Suppressor macrophage treated with lipopolysaccharide for 4 hours (primary cell): ENCODE results near the gene PANX3.
A peak's percentile ranks its signal among the peaks of the same experiment; 100 is the strongest.
"Not testable (repeated sequence)": the region's sequence is repeated elsewhere in the genome, so short reads cannot be mapped to it uniquely, and the experiment has no call there.

ENCODE experiments used
- DNase-seq: peaks from one replicate; pipeline ENCODE4 v3.0.0-alpha.2; 2020

Gene PANX3

GRCh38 chr11:124611064-124611463, at the start of gene PANX3:
PANX3 (plus strand) TSS chr11:124611428; CDS start chr11:124611557, 129 bp downstream.
- no peak for DNase-seq

- no peak for DNase-seq
Measured at GRCh38 chr11:124569697-124570096, 41.5 kb upstream of the PANX3 start, which contains the start of gene OR8A1. OR8A1 (plus strand) TSS chr11:124569997; CDS start chr11:124570120, 123 bp downstream.

GRCh38 chr11:124570160-124570559, 41.1 kb upstream of the PANX3 start:
- no peak for DNase-seq

DNA sequence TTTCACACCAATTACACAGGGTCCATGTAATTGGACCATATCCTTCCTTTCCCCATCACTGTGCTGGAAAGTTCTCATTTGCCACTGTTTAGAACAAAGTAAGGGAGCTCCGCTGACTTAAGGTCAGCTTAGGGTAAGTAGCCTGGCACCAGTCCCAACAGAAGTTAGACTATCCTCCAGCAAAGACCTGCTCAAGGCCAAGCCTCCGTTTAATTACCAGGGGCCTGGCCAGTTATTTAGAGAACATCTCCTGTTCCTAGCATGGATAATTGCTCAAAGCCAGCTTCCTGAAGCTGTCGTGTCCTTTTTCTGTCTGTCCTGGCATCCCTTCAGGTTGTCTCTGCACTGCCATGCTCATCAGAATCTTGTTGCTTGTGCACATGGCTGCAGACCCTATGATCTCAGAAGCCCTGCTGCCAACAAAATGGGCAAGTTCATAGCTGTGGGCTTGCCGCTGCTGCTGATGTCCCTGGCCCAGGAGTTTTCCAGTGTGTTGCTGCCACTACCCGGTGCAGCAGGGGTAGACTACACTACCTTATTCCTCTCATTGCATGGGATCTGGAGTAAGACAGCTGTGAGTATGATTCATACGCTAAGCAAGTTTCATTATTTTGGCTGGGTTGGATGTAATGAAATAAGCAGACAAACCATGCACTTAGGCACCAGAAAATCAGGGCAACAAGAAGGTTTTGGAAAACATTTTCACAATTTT, 33.4 kb upstream of the PANX3 start:
- DNase-seq = no peak

DNA sequence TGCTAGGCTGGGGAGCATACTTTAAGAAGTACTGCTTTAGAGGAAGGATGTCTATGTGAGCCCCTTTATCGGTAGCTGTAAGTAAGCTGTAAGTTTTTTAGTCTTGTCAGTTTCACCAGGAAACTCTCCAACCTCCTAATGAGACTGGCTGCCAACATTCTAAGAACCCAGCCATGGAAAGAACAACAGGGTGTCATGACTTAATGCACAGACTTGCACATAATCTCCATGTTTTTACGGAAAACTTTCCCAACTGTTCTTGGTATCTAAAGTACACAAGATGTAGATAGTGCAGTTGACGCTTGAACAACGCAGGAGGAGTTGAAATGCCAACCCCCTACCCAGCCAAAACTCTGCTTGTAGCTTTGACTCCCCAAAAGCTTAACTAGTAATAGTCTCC, 32.5 kb upstream of the PANX3 start:
- no peak for DNase-seq

DNA sequence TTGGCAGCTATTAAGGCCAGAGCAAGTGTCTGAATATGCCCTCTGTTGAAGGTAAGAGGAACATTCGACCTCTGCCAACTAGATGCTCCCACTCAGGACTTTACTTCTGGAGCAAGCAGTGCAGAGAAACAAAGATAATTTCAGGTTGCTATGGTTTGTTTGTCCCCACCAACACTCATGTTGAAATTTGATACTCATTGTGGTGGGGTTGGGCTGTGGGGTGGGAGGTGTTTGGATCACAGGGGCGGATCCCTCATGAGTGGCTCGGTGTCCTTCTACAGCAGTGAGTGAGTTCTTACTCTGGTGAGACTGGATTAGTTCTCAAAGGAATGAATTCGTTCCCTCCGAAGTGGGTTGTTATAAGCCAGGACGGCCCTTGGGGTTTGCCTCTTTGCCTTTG, 29.4 kb upstream of the PANX3 start:
- DNase-seq = no peak

GRCh38 chr11:124582565-124582964, 28.7 kb upstream of the PANX3 start:
- DNase-seq = no peak

GRCh38 chr11:124583781-124584180, 27.4 kb upstream of the PANX3 start:
- no peak for DNase-seq

DNA sequence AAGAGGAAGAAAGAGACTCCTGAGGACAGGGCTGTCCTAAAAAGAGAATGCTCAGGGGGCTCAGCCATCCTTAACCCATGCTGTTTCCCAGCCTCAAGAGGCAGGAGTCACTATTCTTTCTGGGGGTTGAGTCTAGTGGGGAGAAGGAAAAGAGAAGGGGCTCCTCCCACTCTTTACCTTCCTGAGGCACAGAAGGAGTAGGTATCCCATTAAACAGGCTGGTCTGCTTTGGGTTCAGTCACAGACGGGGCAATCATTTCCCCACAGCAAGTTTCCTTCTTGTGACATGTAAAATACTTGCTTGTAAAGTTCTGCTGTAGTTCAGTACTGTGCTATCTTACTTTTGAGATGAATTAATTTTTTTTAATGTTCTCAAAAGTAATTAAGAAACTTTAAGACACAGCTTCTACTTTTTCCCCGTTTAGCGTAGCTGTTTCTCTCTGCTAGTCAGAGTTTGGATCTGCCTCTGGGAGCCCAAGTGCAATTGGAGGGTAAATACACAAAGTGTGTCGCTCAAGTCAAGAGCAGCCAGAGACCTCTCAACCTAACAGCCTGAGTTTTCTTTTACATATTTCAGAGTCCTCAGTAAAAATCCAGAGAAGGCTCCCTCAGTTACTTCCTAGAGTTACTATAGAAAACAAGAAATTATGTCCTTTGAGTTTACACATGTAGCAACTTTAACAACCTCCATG, 26.4 kb upstream of the PANX3 start:
- no peak for DNase-seq

GRCh38 chr11:124586238-124586860, 24.9 kb upstream of the PANX3 start:
- peak; percentile 73 for DNase-seq

DNA sequence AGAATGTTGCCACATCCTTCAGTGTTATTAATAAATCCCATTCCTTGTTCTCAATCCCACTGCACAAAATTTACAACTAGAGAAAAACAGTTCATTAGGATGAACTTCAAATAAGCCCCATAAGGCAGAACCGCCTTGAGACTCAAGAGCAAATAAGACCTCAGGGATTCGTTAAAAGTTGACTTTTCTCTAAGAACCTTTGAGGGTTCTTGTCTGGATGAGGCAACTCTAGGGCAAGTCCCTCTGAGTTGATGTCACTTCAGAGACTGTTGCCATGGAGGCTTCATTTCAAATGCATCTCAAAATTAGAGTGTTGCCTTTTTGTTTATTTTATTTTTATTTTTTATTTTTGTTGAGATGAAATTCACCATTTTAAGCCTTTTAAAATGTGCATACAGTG, 19.8 kb upstream of the PANX3 start:
- DNase-seq = no peak

- DNase-seq = no peak
Measured at GRCh38 chr11:124592627-124593026, 18.6 kb upstream of the PANX3 start.

DNA sequence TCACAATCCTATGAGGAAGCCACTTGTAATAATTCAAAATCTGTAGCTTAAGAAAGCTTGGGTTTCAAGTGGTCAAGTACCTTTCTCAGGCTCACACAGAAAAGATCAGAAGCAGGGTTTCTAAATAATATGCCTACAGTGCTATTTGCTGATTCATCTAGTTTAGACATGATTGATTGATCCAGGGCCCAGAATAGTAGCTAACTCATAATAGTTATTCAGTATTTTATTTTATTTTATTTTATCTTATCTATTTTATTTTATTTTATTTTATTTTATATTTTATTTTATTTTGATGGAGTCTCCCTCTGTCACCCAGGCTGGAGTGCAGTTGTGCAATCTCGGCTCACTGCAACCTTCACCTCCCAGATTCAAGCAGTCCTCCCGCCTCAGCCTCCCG, 15.9 kb upstream of the PANX3 start:
- DNase-seq = no peak

GRCh38 chr11:124597626-124598025, 13.6 kb upstream of the PANX3 start:
- DNase-seq = no peak

DNA sequence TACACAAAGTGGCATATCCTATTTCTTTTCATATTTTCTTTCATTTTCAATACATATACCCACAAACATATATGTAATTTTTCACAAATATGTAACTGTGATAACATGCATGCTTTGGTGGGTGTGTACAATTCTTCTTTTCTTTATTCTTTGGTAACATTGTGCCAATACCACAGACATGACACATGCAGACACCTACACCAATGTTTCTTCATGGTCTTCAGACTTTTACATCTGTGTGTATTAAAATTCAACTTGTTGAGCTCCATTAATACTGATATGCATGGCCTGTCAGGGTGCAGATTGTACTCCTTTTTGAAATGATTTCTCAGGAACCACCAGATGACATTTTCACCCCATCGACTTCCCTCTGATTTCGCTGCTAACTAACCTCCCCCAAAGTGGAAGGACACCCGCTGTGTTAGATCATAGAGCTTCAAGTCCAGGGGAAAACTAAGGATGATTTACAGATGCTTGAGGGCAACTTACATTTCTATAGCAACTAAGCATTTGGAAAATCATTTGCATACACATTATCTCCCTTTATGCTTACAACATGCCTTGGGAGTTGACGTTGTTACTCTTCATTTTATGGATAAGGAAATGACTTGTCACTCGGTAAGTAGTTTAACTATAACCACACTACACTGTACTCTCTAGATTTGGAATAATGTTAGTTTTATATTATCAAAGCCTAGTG, 10.5 kb upstream of the PANX3 start:
- DNase-seq = no peak

DNA sequence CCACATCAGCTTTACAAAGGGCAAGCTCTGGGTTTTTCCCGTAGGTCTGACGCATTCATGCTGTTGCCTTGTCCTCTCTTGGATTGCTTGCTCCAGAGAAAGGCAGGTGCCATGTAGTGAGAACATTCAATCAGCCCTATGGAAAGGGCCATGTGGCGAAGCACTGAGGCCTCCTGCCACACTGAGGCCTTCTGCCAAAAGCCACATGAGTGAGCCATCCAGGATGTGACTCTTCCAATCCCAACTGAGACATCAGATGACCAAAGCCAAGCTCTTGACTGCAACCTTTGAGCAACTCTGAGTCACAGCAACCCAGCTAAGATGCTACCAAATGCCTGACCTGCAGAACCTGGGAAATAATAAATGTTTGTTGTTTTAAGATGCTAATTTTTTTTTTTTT, 9.0 kb upstream of the PANX3 start:
- DNase-seq = peak; percentile 40

DNA sequence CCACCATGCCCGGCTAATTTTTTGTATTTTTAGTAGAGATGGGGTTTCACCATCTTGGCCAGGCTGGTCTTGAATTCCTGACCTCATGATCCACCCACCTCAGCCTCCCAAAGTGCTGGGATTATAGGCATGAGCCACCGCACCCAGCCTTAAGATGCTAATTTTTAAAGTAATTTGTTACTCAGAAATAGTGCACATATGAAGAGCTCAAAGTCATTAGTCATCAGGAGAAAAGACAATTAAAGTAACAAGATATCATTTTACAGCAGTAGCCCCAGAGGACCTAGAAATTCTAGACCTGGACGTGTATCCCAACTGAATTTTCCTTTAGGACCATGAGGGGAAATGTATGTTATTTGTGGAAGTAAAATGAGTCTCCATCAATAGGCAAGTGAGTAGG, 8.5 kb upstream of the PANX3 start:
- not testable (repeated sequence) for DNase-seq

DNA sequence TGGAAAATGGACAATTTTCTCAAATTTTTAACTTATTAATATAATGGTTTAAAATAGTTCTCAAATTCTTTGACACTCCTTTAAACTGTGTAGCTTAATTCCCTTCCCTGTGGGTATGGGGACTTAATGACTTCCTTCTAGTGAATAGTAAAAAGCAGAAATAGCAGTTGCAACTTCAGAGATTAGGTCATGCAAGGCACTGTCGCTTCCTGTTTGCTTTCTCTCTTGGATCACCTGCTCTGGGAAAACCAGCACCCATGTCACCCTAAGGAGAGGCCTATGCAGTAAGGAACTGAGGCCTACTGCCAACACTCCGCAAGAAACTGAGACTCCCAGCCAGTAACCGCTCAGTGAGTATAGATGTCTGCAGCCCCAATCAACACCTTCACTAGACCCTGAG, 5.5 kb upstream of the PANX3 start:
- peak; percentile 82 for DNase-seq

DNA sequence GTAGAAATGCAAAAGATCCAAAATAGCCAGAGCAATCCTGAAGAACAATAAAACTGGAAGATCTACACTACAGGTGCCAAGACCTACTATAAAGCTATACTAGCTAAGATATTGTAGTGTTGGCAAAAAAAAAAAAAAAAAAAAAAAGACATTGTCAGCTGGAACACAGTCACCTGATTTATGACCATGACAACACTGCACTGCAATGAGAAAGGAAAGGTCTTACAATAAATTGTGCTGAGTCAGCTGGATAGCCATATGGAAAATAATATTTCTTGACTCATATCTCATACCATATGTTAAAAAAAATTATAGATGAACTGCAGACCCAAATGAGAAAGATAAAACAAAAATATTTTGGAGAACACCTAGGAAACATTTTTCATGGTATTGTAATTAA, 3.1 kb upstream of the PANX3 start:
- peak; percentile 4 for DNase-seq

- no peak for DNase-seq
Measured at GRCh38 chr11:124610295-124610694, 933 bp upstream of the PANX3 start.

- DNase-seq = no peak
Measured at GRCh38 chr11:124612045-124612444, 817 bp downstream of the PANX3 start.

DNA sequence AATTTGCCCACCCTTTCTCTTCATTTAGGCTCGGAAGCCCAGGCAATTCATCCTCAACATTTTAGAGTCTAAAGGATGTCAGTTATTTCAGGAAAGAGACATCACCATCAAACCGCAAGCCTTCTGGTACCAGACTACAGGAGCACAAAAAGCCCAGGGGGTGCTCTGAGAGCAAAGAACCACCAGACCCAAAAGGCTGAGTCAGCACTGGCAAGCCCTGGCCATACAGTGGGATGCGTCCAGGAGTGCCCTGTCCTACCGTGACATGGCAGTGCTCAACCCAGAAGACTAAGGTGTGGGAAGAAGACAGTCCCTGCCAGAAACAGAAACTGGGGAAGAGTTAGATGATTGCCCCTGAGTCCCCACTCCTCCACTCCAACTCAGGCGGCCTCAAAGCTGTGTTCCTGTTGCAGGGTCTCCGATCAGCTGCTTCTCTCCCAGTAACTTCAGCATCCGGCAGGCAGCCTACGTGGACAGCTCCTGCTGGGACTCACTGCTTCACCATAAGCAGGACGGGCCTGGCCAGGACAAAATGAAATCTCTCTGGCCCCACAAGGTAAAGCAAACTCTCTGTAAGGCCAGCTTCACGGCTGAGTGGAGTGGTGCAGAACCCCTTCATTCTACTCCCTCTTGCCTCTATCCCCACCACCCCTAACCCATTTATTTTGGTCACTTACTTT, 1.5 kb downstream of the PANX3 start:
- no peak for DNase-seq

- no peak for DNase-seq
Measured at GRCh38 chr11:124618863-124619262, 7.6 kb downstream of the PANX3 start.
